VCaP (cell line): ENCODE results near the gene SERPINI1.

Source experiments
- H3K27ac ChIP-seq: fragments of 450-650 bp; 2 replicates; pipeline ENCODE4 v1.5.1; 2017
- CTCF ChIP-seq: fragments of 450-650 bp; conservative IDR thresholded peaks from 2 replicates; pipeline ENCODE4 v1.5.1; 2017; ENCODE audit warnings: mild to moderate bottlenecking, moderate library complexity

Gene SERPINI1

GRCh38 chr3:167710552-167710951, 25.0 kb upstream of the SERPINI1 start:
- H3K27ac ChIP-seq, result no peak overlapping the region
- no peak for TF ChIP-seq CTCF

- TF ChIP-seq CTCF, result no peak
- no peak overlapping the region for H3K27ac ChIP-seq
Measured at GRCh38 chr3:167711439-167711838, 24.1 kb upstream of the SERPINI1 start.

DNA sequence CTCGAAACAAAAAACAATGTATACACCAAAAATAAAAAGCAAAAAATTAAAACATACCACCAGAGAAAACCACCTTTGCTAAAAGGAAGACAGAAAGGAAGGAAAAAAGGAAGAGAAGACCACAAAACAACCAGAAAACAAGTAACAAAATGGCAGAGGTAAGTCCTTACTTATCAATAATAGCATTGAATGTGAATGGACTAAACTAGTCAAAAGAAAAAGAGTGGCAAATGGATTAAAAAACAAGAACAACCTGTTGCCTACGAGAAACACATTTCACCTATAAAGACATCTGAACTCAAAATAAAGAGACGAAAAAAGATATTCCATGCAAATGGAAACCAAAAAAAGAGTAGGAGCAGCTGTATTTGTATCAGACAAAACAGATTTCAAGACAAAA, 23.1 kb upstream of the SERPINI1 start:
- H3K27ac ChIP-seq, result no peak overlapping the region
- no peak for TF ChIP-seq CTCF

DNA sequence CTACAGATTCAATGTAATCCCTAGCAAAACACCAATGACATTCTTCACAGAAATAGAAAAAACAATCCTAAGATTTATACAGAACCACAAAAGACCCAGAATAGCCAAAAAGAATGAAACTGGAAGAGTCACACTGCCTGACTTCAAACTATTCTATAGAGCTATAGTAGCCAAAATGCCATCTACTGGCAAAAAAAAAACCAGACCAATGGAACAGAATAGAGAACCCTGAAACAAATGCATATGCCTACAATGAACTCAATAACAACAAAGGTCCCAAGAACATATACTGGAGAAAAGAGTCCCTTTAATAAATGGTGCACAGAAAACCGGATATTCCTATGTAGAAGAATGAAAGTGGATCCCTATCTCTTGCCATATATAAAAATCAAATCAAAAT, 20.6 kb upstream of the SERPINI1 start:
- no peak overlapping the region for H3K27ac ChIP-seq
- no peak for TF ChIP-seq CTCF

DNA sequence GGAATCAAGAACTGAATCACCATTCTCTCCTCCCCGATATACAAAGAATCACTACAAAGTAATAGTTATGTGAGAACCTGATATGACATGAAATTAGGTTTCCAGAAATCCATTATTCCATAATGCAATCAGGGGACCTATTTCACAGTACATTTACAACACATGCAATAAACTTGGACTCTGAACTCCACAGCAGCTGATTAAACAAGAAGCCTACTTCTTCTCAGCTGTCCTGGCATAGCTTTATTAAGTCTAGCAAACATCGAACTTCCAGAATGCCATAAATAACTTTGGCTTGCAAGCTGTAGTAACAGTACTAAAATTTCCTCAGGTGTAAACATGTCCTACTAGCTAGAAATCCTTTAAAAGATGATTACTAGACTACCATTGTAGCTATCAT, 18.6 kb upstream of the SERPINI1 start:
- no peak for TF ChIP-seq CTCF
- no peak overlapping the region for H3K27ac ChIP-seq

- H3K27ac ChIP-seq, result no peak overlapping the region
- TF ChIP-seq CTCF, result no peak
Measured at GRCh38 chr3:167718582-167718981, 16.9 kb upstream of the SERPINI1 start.

GRCh38 chr3:167723025-167723512, 12.5 kb upstream of the SERPINI1 start:
- TF ChIP-seq CTCF, result no peak
- no peak overlapping the region for H3K27ac ChIP-seq

GRCh38 chr3:167723872-167724271, 11.6 kb upstream of the SERPINI1 start:
- H3K27ac ChIP-seq, result no peak overlapping the region

More at GRCh38 chr3:167723872-167724271, 11.6 kb upstream of the SERPINI1 start:
- no peak for TF ChIP-seq CTCF
